ENCODE measurements around the gene ARL6IP4. TPM values are rescaled to one million over a fixed set of nuclear protein-coding genes. Genes with fewer than 3 reads are reported as not detected.

Gene ARL6IP4
- total RNA-seq, 1 donor from 2014 or later = 173 TPM

GRCh38 chr12:122992386-122992785, 11.9 kb downstream of the ARL6IP4 start:
- TF ChIP-seq CTCF (conservative IDR thresholded peaks at IDR 0.05) = no peak
- Mint-ChIP-seq H3K36me3 (ENCODE audit: low read depth) (no peaks in the 10 kb centered on the region), H3K9me3 (no peaks in the 10 kb centered on the region), H3K4me3 (no peak overlapping the region), H3K4me1 (no peaks in the 10 kb centered on the region), H3K27me3 (ENCODE audit: low read depth) (no peaks in the 10 kb centered on the region), H3K27ac (ENCODE audit: unreplicated experiment) (no peak overlapping the region)
- DNase-seq (ENCODE audit: low read depth, low spot score) = no peak

DNA sequence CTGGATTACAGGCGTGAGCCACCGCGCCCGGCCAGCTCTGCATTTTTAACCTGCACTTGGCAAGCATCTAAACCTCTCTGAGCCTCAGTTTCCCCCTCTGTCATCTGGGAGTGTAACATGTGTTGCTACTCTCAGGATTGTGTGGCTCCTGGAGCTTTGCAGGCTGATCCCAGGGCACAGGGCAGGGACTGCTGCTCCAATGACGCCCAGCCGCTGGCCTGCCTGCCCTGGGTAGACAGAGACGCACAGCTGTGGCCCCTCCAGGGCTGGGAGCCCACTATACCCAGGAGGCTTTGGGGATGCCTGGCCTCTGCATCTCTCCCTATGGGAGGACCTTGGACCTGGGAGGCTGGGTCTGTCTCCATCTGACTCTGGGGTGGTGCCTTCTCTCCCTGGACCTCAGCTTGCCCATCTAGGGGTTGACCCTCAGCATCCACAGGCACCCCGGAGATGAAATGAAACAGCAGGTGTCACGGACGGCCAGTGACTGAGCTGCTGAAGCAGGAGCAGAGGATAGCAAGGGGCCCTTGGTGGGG, 13.7 kb downstream of the ARL6IP4 start:
- no peak overlapping the region for H3K4me3 Mint-ChIP-seq
- DNase-seq (ENCODE audit: low read depth, low spot score) = no peak
- no peak overlapping the region for H3K27ac Mint-ChIP-seq (ENCODE audit: unreplicated experiment)
- no peaks in the 10 kb centered on the region for H3K27me3 Mint-ChIP-seq (ENCODE audit: low read depth)
- H3K36me3 Mint-ChIP-seq (ENCODE audit: low read depth) = no peaks in the 10 kb centered on the region
- H3K4me1 Mint-ChIP-seq = no peaks in the 10 kb centered on the region
- H3K9me3 Mint-ChIP-seq = no peaks in the 10 kb centered on the region
- no peak for TF ChIP-seq CTCF (conservative IDR thresholded peaks at IDR 0.05)

DNA sequence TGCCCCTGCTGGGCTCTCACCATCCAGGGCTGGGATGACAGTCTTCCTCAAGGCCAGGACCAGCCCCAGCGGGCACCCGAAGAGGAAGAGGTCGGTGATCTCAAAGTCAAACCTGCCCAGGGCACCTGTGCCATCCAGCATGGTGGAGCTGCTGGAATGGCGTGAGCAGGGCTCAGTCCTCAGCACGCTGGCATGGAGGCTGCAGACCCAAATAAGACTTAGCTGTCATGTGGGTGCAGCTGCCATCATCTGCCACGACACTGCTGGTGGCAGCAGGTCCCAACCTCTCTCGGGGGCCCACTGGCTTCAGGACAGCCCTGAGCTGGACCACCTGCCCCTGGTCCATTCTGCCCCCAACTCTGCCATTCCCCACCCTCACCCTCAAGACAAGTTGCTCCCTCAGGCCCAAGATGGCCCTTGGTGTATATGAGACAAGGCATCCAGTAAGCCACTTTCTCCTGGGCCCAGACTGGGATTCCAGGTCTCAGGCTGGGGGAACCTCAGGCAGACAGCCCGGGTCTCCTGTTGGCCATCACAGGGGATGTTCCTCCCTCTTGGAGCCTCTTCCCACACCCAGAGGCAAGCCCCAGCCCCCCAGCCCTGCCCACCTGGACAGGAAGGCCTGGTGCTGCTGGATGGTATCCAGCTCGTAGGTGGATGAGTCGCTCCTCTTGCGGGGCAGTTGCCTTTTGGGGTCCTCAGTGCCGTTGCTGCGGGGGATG, 14.5 kb downstream of the ARL6IP4 start:
- no peak overlapping the region for H3K4me3 Mint-ChIP-seq
- H3K27ac Mint-ChIP-seq (ENCODE audit: unreplicated experiment) = no peak overlapping the region
- no peaks in the 10 kb centered on the region for H3K36me3 Mint-ChIP-seq (ENCODE audit: low read depth)
- no peaks in the 10 kb centered on the region for H3K4me1 Mint-ChIP-seq
- no peaks in the 10 kb centered on the region for H3K27me3 Mint-ChIP-seq (ENCODE audit: low read depth)
- H3K9me3 Mint-ChIP-seq = no peaks in the 10 kb centered on the region
- no peak for TF ChIP-seq CTCF (conservative IDR thresholded peaks at IDR 0.05)
- no peak for DNase-seq (ENCODE audit: low read depth, low spot score)

- TF ChIP-seq CTCF (conservative IDR thresholded peaks at IDR 0.05) = no peak
- Mint-ChIP-seq H3K27me3 (ENCODE audit: low read depth) (no peaks in the 10 kb centered on the region), H3K9me3 (no peaks in the 10 kb centered on the region), H3K27ac (ENCODE audit: unreplicated experiment) (no peak overlapping the region), H3K36me3 (ENCODE audit: low read depth) (no peaks in the 10 kb centered on the region), H3K4me3 (no peak overlapping the region), H3K4me1 (no peaks in the 10 kb centered on the region)
- no peak for DNase-seq (ENCODE audit: low read depth, low spot score)
Measured at GRCh38 chr12:122995503-122996187, 15.2 kb downstream of the ARL6IP4 start.

GRCh38 chr12:122996188-122996601, 15.7 kb downstream of the ARL6IP4 start:
- no peak for TF ChIP-seq CTCF (conservative IDR thresholded peaks at IDR 0.05)
- no peaks in the 10 kb centered on the region for H3K4me1 Mint-ChIP-seq
- H3K27me3 Mint-ChIP-seq (ENCODE audit: low read depth) = no peaks in the 10 kb centered on the region
- no peaks in the 10 kb centered on the region for H3K9me3 Mint-ChIP-seq
- no peaks in the 10 kb centered on the region for H3K36me3 Mint-ChIP-seq (ENCODE audit: low read depth)
- H3K4me3 Mint-ChIP-seq = no peak overlapping the region
- no peak for DNase-seq (ENCODE audit: low read depth, low spot score)
- no peak overlapping the region for H3K27ac Mint-ChIP-seq (ENCODE audit: unreplicated experiment)

All from neural crest cell (in vitro differentiated cells).